ENCODE results near the gene TRMT44. TPM values are rescaled to one million over a fixed set of nuclear protein-coding genes. Genes with fewer than 3 reads are reported as not detected.

TRMT44 gene
- total and polyA plus RNA-seq, 2 of the 13 experiments (the other 11 are each of a cell fraction or from before 2014, with no cell fraction given), result 5.8 to 8.6 TPM

GRCh38 chr4:8411351-8412180, 29.0 kb upstream of the TRMT44 start:
- FAIRE-seq, result no peak
- WGBS (ENCODE audit: low lambda C conversion rate), result 98% methylated on average over 12 of the region's 13 CpGs
- CTCF ChIA-PET (ENCODE audit: low intra/inter-chr PET ratio, low total read pairs), result no interaction called here

GRCh38 chr4:8412288-8412687, 28.3 kb upstream of the TRMT44 start:
- FAIRE-seq (no peak), ATAC-seq (no peak), DNase-seq (ENCODE audit: low spot score) (no peak)
- Histone ChIP-seq H3K79me2 (ENCODE audit: insufficient read depth, low read length) (no peaks in the 10 kb centered on the region), H2AFZ (ENCODE audit: low read length) (no peak overlapping the region), H3K4me1 (ENCODE audit: insufficient read depth, low read length) (no peaks in the 10 kb centered on the region), H3K4me2 (ENCODE audit: low read depth, low read length) (no peak overlapping the region), H3K36me3 (replicated peaks in 1 of 2; ENCODE audit: control insufficient read depth in 1 of 2, insufficient read depth in 2 of 2, low read length in 2 of 2) (peaks cover 12 to 19% of the 10 kb centered on the region in 2 experiments; a peak in 4 of 5 replicates), H4K20me1 (ENCODE audit: insufficient read depth, low read length) (no peaks in the 10 kb centered on the region; the same call in 1 of the 2 replicates), H3K27me3 (ENCODE audit: control insufficient read depth in 1 of 2, insufficient read depth in 2 of 2, low read length in 2 of 2) (no peaks in the 10 kb centered on the region), H3K27ac (ENCODE audit: extremely low read length, insufficient read depth, low read length) (no peak overlapping the region), H3K4me3 (replicated peaks in 1 of 3; ENCODE audit: insufficient read depth in 1 of 3, low read depth in 2 of 3, low read length in 3 of 3) (no peak overlapping the region), H3K9ac (ENCODE audit: insufficient read depth, low read depth, low read length) (no peak overlapping the region), H3K9me3 (ENCODE audit: low read length) (no peaks in the 10 kb centered on the region)
- in situ Hi-C loops (cut with HindIII; ENCODE audit: extremely low pct_ligation_motif_present, low pct_unique_long_range_greater_than_20kb) (no loop called here), intact Hi-C loops (cut with micrococcal nuclease; ENCODE audit: unreplicated experiment) (no loop called here)
- POLR2A ChIA-PET, result no interaction called here
- BruUV-seq (replicated peaks), result no TSS peak
- TF ChIP-seq ZBTB1 (CRISPR knock-in tag; IDR thresholded peaks at IDR 0.05; ENCODE audit: borderline replicate concordance) (no peak), MXD3 (CRISPR knock-in tag; IDR thresholded peaks at IDR 0.05) (no peak), RCOR2 (CRISPR knock-in tag; IDR thresholded peaks at IDR 0.05) (no peak), NRL (CRISPR knock-in tag; IDR thresholded peaks at IDR 0.05; ENCODE audit: borderline replicate concordance) (no peak)
- WGBS (ENCODE audit: low lambda C conversion rate), result 97% methylated on average over 5 of the region's 5 CpGs
- CTCF ChIA-PET (ENCODE audit: low intra/inter-chr PET ratio, low total read pairs), result no interaction called here

More at GRCh38 chr4:8411351-8412180, 29.0 kb upstream of the TRMT44 start:
- ATAC-seq, result no peak
- intact Hi-C loops (cut with micrococcal nuclease; ENCODE audit: unreplicated experiment), result no loop called here
- no peaks in the 10 kb centered on the region for H3K27me3 ChIP-seq (ENCODE audit: control insufficient read depth in 1 of 2, insufficient read depth in 2 of 2, low read length in 2 of 2)
- POLR2A ChIA-PET, result no interaction called here
- no peaks in the 10 kb centered on the region; the same call in 1 of the 2 replicates for H4K20me1 ChIP-seq (ENCODE audit: insufficient read depth, low read length)
- TF ChIP-seq HNF4A (CRISPR knock-in tag; IDR thresholded peaks at IDR 0.05), result no peak
- peaks cover 12 to 19% of the 10 kb centered on the region in 2 experiments; a peak in 4 of 5 replicates for H3K36me3 ChIP-seq (replicated peaks in 1 of 2; ENCODE audit: control insufficient read depth in 1 of 2, insufficient read depth in 2 of 2, low read length in 2 of 2)
- BruUV-seq (replicated peaks), result no TSS peak
- no peak overlapping the region for H2AFZ ChIP-seq (ENCODE audit: low read length)
- in situ Hi-C loops (cut with HindIII; ENCODE audit: extremely low pct_ligation_motif_present, low pct_unique_long_range_greater_than_20kb), result no loop called here
- no peak overlapping the region for H3K4me2 ChIP-seq (ENCODE audit: low read depth, low read length)
- H3K27ac ChIP-seq (ENCODE audit: extremely low read length, insufficient read depth, low read length), result no peak overlapping the region
- DNase-seq (ENCODE audit: low spot score), result no peak
- H3K9ac ChIP-seq (ENCODE audit: insufficient read depth, low read depth, low read length), result no peak overlapping the region
- H3K79me2 ChIP-seq (ENCODE audit: insufficient read depth, low read length), result no peaks in the 10 kb centered on the region
- no peaks in the 10 kb centered on the region for H3K4me1 ChIP-seq (ENCODE audit: insufficient read depth, low read length)
- H3K9me3 ChIP-seq (ENCODE audit: low read length), result no peaks in the 10 kb centered on the region
- no peak overlapping the region for H3K4me3 ChIP-seq (replicated peaks in 1 of 3; ENCODE audit: insufficient read depth in 1 of 3, low read depth in 2 of 3, low read length in 3 of 3)
